Measurements from ENCODE around the gene SLC10A2. TPM values are rescaled to one million over a fixed set of nuclear protein-coding genes. Genes with fewer than 3 reads are reported as not detected.

Gene SLC10A2
- total RNA-seq, 1 donor from 2014 or later, result not detected

GRCh38 chr13:103029798-103030197, 36.4 kb downstream of the SLC10A2 start:
- Mint-ChIP-seq H3K27ac (ENCODE audit: unreplicated experiment) (no peak overlapping the region), H3K27me3 (ENCODE audit: unreplicated experiment) (no peaks in the 10 kb centered on the region), H3K36me3 (ENCODE audit: low read depth, unreplicated experiment) (no peaks in the 10 kb centered on the region), H3K9me3 (ENCODE audit: unreplicated experiment) (no peaks in the 10 kb centered on the region), H3K4me1 (ENCODE audit: unreplicated experiment) (no peaks in the 10 kb centered on the region), H3K4me3 (ENCODE audit: unreplicated experiment) (no peak overlapping the region)
- DNase-seq (ENCODE audit: low spot score), result no peak
- no peak for TF ChIP-seq CTCF (IDR thresholded peaks at IDR 0.05; ENCODE audit: unreplicated experiment)

GRCh38 chr13:103022336-103022735, 43.9 kb downstream of the SLC10A2 start:
- H3K4me3 Mint-ChIP-seq (ENCODE audit: unreplicated experiment), result no peak overlapping the region
- no peaks in the 10 kb centered on the region for H3K36me3 Mint-ChIP-seq (ENCODE audit: low read depth, unreplicated experiment)
- TF ChIP-seq CTCF (IDR thresholded peaks at IDR 0.05; ENCODE audit: unreplicated experiment), result no peak
- H3K27me3 Mint-ChIP-seq (ENCODE audit: unreplicated experiment), result no peaks in the 10 kb centered on the region
- H3K27ac Mint-ChIP-seq (ENCODE audit: unreplicated experiment), result no peak overlapping the region
- no peaks in the 10 kb centered on the region for H3K9me3 Mint-ChIP-seq (ENCODE audit: unreplicated experiment)
- no peak for DNase-seq (ENCODE audit: low spot score)
- no peaks in the 10 kb centered on the region for H3K4me1 Mint-ChIP-seq (ENCODE audit: unreplicated experiment)

GRCh38 chr13:103018556-103018955, 47.7 kb downstream of the SLC10A2 start:
- Mint-ChIP-seq H3K36me3 (ENCODE audit: low read depth, unreplicated experiment) (no peaks in the 10 kb centered on the region), H3K4me3 (ENCODE audit: unreplicated experiment) (no peak overlapping the region), H3K27me3 (ENCODE audit: unreplicated experiment) (peaks cover 2% of the 10 kb centered on the region), H3K4me1 (ENCODE audit: unreplicated experiment) (peaks cover 6% of the 10 kb centered on the region), H3K27ac (ENCODE audit: unreplicated experiment) (no peak overlapping the region), H3K9me3 (ENCODE audit: unreplicated experiment) (no peaks in the 10 kb centered on the region)
- DNase-seq (ENCODE audit: low spot score), result no peak
- no peak for TF ChIP-seq CTCF (IDR thresholded peaks at IDR 0.05; ENCODE audit: unreplicated experiment)

- H3K4me3 Mint-ChIP-seq (ENCODE audit: unreplicated experiment), result no peak overlapping the region
- DNase-seq (ENCODE audit: low spot score), result no peak
- H3K4me1 Mint-ChIP-seq (ENCODE audit: unreplicated experiment), result peaks cover 6% of the 10 kb centered on the region
- no peaks in the 10 kb centered on the region for H3K36me3 Mint-ChIP-seq (ENCODE audit: low read depth, unreplicated experiment)
- H3K27ac Mint-ChIP-seq (ENCODE audit: unreplicated experiment), result no peak overlapping the region
- H3K27me3 Mint-ChIP-seq (ENCODE audit: unreplicated experiment), result peaks cover 5% of the 10 kb centered on the region
- no peaks in the 10 kb centered on the region for H3K9me3 Mint-ChIP-seq (ENCODE audit: unreplicated experiment)
- no peak for TF ChIP-seq CTCF (IDR thresholded peaks at IDR 0.05; ENCODE audit: unreplicated experiment)
Measured at GRCh38 chr13:103012646-103013045, 53.6 kb downstream of the SLC10A2 start.

GRCh38 chr13:103009051-103009840, 57.0 kb downstream of the SLC10A2 start:
- TF ChIP-seq CTCF (IDR thresholded peaks at IDR 0.05; ENCODE audit: unreplicated experiment), result no peak
- no peaks in the 10 kb centered on the region for H3K4me1 Mint-ChIP-seq (ENCODE audit: unreplicated experiment)
- H3K27ac Mint-ChIP-seq (ENCODE audit: unreplicated experiment), result no peak overlapping the region
- no peaks in the 10 kb centered on the region for H3K36me3 Mint-ChIP-seq (ENCODE audit: low read depth, unreplicated experiment)
- H3K4me3 Mint-ChIP-seq (ENCODE audit: unreplicated experiment), result no peak overlapping the region
- DNase-seq (ENCODE audit: low spot score), result no peak
- H3K27me3 Mint-ChIP-seq (ENCODE audit: unreplicated experiment), result peaks cover 3% of the 10 kb centered on the region
- H3K9me3 Mint-ChIP-seq (ENCODE audit: unreplicated experiment), result no peaks in the 10 kb centered on the region

Measured in endothelial cell (in vitro differentiated cells).